Stimulated activated CD4-positive, alpha-beta T cell treated with anti-CD3 and anti-CD28 coated beads, Interleukin-4, amount 100 ng/mL, for 4 hours (primary cell): ENCODE data around the gene CTNND2.
"Not testable (repeated sequence)": the region's sequence is repeated elsewhere in the genome, so short reads cannot be mapped to it uniquely, and the experiment has no call there.

Experiments used
- DNase-seq, 2 experiments: peaks; one replicate each; pipeline ENCODE4 v3.0.0-alpha.2; 2020

CTNND2 gene

DNA sequence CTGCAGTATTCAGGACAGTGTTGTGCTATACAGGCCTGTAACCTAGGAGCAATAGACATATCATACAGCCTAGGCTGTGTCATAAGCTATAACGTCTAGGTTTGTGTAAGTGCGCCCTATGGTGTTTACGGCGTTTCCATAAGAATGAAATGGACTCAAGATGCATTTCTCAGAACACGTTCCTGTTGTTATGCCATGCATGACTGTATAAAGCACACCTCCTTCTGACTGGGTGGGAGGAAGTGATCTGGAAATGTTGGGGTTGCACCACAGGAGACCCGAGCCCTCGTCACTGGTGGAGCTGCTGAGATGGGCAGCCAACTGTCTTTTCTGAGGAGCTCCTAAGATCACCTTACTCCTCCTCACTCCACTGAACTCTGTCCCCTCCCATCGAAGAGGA lies 751.9 kb downstream of the CTNND2 start:
- no peak for DNase-seq

DNA sequence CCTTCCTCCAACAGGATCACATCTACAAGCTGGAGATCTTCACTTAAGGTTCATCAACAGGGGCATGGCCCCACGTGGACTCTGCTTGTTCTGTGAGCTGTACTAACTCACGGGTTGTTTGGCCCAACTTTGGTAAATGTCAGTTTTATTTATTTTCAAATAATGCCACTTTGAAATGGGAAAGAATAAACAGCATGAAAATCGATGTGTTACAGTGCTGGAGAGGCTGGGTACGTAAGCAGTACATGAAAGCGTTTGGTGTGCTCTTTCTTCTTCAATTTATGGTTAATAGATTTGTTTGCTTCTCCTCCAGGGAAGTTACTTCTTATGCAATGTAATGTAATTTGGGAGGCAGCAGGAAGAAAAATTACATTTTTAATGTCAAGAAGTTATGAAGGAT lies 753.3 kb downstream of the CTNND2 start:
- no peak for DNase-seq

DNA sequence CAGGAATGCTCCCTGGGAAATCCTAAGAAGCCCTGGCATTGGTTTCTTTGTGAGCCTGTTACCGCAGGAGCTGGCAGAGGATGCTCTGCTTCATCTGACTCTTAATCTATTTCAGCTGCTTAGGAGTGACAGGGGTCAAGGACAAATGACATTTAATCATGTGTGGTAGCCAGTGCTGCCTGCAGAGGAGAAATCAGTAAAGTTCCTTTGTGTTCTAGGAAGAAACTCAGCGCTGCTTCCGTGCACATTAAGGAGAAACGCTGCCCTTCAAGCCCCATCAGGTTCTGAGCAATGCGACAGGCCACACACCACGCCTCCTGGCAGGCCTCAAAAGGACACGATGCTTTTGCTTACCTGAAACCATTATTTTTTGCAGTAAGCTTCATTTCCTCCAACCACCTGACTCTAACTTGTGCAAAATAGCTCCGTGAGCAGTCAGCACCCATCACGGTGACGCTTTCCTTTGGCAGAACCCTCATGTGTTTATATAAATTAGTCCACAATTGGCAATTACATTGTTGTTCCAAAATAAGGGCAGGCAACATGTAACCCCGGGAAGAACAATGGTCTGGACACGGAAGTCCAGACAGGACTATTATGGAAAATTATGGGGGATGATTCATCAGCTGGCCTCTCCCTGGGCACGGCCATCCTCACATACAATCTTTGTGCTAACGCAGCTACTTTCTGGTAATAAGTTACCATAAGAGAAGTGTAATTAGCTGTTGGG lies 755.3 kb downstream of the CTNND2 start:
- DNase-seq: no peak

DNA sequence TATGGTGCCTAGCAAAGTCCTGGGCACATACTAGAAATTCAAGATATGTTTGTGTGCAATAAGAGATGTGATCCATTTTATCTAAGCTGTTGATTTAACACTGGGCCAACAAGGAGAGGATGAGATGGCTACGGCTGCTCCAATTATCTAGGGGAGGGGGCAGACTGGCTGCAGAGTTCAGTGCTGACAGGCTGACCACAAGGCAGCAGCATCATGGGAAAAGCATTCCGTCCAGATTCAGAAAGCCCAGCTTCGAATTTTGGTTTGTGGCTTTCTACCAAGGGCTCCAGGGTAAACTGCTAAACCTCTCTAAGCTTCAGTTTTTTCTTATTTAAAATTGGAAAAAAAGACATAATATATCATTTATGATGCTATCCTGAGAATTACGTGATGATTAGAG lies 758.1 kb downstream of the CTNND2 start:
- DNase-seq: no peak

DNA sequence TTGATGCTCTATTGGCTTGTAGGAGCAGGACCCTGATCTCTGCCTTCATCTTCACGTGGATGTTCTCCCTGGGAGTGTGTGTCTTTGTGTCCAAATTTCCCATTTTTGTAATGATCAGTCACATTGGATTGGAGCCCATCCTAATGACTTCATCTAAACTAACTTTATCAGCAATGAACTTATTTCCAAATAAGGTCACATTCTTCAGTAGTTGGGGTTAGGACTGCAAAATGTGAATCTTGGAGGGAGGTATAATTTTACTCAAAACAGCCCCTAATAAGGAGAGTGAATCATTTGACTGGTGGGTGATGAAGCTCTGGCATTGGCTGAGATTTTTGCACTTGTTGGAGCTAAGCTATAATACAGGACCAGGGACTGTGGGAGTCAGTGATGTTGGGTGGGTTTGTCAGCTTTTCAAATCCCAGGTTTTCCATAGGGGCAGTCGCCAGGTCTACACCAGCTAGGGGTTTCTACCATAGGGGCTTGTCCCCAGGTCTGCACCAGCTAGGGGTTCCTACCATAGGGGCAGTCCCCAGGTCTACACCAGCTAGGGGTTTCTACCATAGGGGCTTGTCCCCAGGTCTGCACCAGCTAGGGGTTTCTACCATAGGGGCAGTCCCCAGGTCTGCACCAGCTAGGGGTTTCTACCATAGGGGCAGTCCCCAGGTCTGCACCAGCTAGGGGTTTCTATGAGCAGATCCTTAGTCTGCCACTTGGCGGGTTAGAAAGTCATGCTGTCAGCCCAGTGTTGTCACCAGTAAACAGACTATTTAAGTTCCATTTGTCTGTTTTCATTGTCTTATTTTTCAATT lies 760.6 kb downstream of the CTNND2 start:
- DNase-seq: peak in 1 of 2 experiments; percentile 9

DNA sequence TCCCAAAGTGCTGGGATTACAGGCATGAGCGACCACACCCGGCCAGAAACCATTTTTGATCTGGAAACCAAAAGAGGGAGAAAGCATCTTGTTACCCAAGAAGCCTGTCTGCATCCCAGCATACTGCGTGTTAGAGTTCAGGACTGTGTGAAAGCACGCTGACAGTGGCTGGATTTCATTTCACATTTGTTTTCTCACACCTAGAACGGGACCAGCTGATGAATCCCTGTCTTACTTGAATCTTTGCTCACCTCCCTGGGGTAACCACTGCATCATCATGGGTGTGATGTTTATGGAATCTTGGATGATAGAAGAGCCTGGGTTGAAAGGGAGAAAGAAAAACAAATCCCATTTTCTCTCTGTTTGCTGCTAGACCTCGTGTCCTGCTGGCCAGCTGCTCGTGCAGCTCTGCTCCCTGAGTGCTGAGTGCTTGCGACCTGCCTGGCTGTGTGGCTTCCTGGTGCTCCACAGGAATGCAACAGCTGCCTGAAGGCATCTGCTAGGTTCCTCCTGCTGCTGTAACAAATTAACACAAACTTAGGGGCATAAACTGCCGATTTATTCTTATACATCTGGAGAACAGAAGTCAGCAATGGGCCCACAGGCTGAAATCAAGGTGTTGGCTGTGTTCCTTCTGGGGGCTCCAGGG lies 764.9 kb downstream of the CTNND2 start:
- no peak for DNase-seq

DNA sequence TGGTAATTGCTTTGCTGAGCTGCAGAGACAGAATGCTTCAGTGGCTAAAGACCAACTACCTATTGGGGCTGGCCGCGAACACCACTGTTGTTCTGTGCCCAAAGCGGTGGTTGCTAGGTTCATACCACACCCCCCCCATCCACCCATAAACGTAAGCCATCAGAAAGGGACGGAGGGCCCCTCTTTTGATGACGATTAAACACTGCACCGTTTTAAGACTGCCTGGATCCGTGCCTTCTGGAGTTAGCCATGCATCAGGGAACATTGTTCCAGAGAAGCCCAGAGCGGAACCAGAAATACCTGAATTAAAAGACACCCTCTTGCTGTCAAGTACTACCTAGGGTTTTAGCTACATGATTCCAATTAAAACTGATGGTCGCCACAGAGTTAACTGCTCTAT lies 774.1 kb downstream of the CTNND2 start:
- no peak for DNase-seq

DNA sequence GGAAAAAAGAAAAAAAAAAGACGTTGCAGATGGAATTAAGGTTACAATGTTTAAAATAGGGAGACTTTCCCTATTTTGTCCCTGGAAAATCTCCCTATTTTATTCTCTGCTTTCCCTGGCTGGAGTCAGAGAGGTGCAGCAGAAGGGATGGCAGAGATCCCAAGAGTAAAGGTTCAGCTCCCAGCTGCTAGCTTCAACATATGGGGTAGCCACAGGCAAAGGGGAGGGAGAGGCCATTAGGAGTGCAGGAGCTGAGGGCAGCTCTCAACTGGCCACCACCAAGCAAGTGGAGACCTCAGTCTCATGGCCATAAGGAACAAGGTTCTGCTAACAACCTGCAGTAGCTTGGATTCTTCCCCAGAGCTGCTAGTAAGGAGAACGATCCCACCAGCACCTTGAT lies 776.2 kb downstream of the CTNND2 start:
- DNase-seq: no peak

DNA sequence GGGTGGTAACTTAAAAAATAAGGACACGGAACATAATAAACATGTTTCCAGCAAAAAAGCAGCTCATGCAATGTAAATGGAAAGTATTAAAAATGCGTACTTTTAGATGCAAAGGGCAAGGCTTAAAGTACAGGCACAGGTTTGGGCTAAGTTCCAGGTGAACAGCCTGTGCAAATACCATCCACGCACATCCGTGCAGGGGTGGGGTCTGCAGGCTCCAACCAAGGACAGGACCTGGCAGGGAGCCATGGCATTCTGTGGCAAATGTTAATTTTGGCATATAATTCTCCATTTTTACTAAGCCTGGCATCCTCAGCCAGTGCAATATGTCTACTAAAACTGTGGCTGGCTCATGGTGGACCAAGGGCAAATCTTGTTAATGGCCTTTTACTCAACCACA lies 777.4 kb downstream of the CTNND2 start:
- no peak for DNase-seq

DNA sequence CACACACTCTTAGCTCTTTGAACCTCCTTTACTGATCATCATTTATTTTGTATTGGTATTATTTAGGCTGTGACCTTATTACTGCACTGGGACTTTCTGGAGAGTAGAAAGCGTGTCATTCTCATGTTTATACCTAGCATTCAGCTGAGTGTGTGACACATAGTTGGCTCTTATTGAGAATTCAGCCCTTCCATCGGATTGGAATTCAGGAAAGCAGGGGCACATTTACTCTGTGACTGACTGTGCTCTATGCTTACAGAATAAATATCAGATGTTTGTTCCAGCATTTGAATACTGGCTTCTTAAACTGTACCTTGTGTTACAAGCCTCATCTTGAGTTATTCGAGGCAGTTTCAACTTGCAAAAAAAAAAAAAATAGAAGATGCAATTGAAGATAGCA lies 782.4 kb downstream of the CTNND2 start:
- no peak for DNase-seq

DNA sequence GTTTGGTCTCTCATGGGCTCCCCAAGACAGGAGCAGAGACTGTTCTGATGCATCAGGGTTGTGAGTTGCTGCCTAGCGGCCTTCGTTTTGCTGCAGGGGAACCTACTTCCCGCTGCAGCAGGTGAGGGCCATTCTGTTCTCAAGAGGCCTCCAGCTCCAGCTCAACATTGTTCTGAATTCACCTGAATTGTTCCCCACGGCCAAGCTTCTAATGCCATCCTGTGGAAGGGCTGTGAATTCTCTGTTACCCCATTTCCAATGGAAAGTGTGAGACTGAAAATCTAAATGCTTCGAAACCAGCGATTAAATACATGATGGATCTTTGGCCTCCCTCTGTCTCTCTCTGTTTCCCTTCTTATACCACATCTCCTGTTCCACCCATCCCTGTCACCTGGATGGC lies 794.1 kb downstream of the CTNND2 start:
- no peak for DNase-seq

DNA sequence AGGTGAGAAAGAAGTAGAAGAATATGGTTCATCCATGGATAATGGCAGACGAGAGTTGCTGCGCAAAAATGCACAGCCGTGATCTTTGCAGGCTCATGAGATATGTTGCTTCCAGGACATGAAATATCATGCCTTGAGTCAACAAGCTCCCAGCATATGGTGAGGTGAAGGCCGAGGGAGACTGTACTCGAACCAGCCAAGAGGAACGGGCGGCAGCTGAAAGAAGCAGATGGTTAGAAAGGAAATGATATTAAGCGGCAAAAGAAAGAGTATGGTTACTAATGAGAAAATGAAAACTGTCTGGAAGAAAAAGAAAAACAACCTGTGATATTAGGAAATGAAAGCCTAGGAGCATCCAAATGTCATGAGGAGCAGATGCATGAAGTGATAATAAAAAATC lies 798.5 kb downstream of the CTNND2 start:
- no peak for DNase-seq

DNA sequence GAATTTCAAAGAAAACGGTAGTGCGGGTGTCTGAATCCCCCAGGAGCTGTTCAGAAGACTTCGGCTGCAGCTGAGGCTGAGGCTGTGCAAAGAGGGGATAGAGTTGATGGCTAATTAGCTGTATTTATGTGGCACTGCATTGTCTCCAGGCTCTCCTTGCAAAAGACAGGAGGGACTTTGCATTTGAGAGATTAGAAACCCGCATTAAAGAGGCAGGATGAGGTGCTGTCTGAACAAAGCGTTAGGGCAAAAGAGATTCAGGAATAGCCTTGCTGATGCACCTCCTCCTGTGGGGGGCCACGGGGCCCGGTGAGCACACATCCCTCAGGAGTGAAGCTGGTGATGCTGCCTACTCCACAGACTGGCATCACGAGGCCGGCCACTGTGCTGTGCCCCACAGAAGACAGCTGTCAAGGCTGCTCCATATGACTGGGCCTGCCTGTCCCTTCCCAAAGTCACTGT lies 799.6 kb downstream of the CTNND2 start:
- DNase-seq: no peak

DNA sequence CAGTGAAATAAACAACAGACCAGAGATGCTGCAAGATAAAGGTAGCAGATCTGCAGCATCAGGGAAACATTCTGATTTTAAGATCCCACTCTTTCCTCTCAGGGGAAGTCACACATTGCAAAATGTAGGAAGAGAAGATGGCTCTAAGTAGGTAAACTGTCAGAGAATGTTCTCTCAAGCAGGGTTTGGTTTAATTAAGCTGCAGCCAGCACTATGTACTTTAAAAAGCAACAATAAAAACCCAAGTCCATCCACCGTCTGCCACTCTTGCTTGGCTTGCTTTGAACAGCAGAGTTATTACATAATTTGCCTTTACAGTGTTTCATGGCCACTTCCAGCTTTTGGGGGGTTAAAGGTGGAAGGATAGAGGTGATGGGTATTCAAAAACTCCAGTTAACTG lies 800.0 kb downstream of the CTNND2 start:
- no peak for DNase-seq

DNA sequence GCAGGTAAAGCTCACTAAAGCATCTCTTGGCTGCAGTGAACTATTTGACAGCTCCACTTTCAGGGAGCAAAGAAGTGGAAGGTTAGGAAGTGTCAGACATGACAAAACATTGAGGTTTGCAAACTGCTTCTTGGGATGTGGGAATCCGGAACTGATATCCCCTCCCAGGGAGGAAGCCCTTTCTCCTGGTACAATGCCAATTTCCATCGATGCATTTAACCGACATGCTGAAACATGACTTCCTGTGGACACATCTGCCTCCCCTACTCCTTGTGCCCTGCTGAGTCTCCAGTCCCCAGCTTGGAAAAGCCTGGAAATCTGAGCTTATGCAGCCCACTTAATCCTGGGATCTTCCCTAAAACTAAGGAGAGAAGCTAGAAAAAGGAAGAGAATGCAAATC lies 820.1 kb downstream of the CTNND2 start:
- DNase-seq: no peak

DNA sequence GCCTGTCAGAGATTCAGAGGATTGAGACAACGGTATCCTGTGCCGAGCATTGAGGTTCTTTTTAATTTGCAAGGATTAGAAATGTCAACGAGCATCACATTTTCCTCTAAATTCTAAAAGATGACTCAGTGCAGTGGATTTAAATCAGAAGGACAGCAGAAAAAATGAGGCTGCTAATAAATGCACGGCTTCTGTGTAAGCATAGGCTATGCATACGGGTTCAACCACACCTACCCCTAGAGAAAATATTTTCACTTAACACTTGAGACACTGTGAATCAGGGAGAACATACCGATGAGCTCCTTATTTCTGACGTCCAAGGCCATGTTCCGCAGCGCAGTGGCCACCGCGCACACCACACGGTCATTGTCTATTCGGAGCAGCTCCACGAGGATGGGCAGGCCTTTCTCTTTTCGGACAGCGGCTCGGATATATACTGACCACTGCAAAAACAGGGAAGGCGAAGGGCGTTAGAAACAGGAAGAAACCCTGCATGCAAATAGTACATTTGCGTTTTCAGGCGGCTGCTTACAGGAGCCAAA lies 821.8 kb downstream of the CTNND2 start:
- no peak for DNase-seq

DNA sequence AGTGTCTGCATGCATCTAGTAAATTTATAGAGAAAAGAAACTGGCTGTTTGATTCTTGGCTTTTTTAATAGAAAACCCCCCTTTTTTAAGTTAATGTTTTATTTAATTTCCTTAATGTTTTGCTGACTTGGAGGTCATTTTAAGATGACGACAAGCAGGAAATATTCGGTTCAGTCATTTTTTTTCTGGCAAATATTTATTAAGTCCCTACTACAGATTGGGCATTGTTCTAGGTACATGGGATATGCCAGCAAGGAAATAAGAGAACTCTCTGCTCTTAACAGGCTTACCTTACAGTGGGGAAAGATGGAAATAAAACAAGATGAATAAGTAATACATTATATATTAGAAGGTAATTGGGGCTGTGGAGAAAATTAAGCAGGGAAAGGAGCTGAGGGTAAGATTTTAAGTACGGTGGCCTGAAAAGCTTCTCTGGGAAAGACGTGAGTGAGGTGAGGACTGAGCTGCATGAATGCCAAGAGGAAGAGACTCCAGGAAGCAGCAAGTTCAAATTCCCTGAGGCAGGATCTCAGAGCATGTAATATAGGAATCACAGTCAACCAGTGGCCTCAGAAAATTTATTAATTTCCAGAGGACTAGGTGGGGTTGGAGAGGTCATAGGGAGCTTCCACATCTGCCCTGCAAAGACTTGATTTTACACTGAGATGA lies 827.2 kb downstream of the CTNND2 start:
- DNase-seq: no peak

DNA sequence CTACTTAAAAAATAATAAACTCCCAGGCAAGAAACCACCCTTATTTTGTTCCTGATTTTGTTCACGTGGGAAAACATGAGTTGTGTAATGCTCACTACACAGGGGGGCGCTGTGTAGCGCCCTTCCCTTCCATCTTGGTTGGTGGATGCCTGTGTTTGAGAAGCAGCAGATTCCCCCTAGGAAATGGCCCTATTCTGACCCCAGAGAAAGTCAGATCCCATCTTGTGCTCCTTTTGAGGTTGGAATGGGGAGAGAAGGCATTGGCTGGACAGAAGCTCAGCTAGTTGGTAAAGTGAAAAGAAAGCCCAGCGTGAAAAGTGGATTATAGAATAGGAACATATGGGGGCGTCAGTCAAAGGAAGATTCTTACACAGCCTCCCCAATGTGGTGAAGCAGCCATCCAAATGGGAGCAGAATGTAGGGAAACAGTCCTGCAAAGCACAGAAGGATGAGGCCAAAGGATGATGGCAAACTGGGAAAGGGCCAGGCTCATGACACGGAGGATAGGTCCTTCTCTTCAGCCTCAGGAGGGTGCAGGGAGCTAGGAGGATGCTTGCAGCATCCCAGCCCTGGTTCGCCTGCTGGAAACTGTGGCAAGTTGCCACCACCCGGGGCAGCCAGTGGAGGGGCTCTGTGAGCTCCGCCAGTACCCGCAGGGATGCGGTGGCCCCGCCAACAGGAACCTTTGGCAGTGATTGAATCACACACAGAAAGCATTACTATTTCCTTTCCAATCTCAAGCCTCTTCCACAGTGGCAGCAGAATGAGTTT lies 829.0 kb downstream of the CTNND2 start:
- no peak for DNase-seq

DNA sequence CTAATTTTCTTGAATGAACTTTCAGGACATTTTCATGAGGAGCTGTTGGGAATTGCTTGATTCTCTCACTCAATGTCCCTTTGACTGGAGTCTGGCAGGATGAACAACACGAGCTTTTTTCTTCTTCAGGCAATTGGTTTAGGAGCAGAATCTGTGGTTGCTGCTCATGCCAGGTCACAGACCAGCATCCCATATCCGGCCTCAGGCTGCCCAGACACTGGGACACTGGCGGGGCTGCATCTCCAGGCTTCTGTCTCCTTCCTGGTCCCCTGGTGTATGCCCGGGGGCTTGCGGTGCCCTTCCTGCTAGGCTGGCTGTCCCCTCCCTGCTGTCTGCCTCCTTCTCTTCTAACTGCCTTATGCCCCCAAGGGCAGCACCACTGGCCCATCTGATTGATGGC lies 831.7 kb downstream of the CTNND2 start:
- DNase-seq: no peak

DNA sequence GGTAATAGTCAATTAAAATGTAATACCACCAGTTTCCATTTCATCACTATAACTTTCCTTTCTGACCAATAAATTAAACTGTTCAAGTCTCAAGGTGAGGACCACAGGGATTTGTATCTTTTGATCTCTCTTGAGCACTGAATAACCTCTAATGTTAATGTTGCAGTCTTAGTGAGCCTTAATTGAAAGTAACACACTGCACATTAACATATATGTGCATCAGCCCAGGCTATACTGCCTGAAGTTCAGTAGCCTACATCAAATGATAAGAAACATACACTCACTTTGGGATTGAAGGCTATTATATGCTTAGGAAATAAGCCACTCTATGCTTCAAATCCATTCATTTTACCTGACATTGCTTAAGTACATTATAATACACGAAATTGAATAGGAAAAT lies 832.2 kb downstream of the CTNND2 start:
- DNase-seq: no peak

DNA sequence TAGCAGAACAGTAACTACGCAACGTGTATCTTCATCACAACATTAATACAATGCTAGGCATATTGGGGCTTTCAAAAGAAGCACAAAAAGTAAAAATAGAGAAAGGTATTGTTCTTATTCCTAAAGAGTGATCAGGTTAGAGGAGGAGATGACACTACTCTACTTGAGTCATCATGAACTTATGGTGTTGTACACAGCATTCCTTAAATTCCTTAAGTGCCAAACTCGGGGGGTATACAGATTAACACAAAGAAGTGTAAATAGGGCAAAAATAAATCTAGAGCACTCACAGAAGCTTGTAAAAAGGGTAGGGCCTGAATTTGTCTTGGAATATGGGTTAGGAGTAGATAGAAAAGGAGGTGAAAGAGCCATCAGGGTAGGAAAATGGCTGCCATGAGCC lies 835.2 kb downstream of the CTNND2 start:
- no peak for DNase-seq

DNA sequence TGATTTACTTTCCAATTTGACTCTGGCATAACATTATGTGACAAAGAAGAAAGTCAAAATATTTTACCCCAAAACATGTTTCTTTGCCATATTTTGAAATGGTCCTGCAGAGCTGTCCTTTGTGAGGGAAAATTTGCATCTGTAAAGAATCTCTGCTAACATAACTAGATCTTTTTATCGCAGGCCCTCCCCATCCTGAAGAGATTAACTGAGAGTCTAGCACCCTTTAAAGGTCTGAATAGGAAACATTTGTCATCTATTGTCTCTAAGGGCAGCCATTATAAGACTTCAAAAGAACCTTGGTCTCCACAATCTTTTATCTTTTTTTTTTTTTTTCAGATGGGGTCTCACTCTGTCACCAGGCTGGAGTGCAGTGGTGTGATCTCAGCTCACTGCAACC lies 838.5 kb downstream of the CTNND2 start:
- not testable (repeated sequence) for DNase-seq
